ENCODE results near the gene NETO2.
"Not testable (repeated sequence)": the region's sequence is repeated elsewhere in the genome, so short reads cannot be mapped to it uniquely, and the experiment has no call there.

The NETO2 gene

GRCh38 chr16:47058295-47059086 is 85.3 kb downstream of the NETO2 start:
- H3K27me3 ChIP-seq (ENCODE audit: low read length) = no peaks in the 10 kb centered on the region
- H3K4me2 ChIP-seq (ENCODE audit: low read depth, low read length, poor library complexity, severe bottlenecking) = no peak overlapping the region
- H3F3A ChIP-seq (ENCODE audit: insufficient read depth) = no peaks in the 10 kb centered on the region
- no peaks in the 10 kb centered on the region for H4K20me1 ChIP-seq (ENCODE audit: low read depth, low read length)
- H2AFZ ChIP-seq (ENCODE audit: low read depth, low read length, severe bottlenecking) = no peak overlapping the region
- H3K9me3 ChIP-seq (ENCODE audit: insufficient read depth, low read length) = no peaks in the 10 kb centered on the region
- no peaks in the 10 kb centered on the region for H3K9me2 ChIP-seq (replicated peaks; ENCODE audit: insufficient read depth, low read length)
- no peaks in the 10 kb centered on the region for H3K36me3 ChIP-seq (ENCODE audit: low read length)
- no peaks in the 10 kb centered on the region for H3K79me2 ChIP-seq (ENCODE audit: insufficient read depth, low read length)
- H3K4me3 ChIP-seq (ENCODE audit: insufficient read depth, low read length, poor library complexity, severe bottlenecking) = no peak overlapping the region
- H3K27ac ChIP-seq (ENCODE audit: low read depth, low read length) = no peak overlapping the region
- no peak overlapping the region for H3K9ac ChIP-seq (ENCODE audit: low read length)
- no peak for TF ChIP-seq CTCF (IDR thresholded peaks at IDR 0.05; ENCODE audit: insufficient read depth, low read length, poor library complexity, severe bottlenecking)
- no peak for TF ChIP-seq EZH2phosphoT487 (conservative IDR thresholded peaks at IDR 0.05; ENCODE audit: low read length)

- Histone ChIP-seq H3K9me3 (ENCODE audit: insufficient read depth, low read length) (no peaks in the 10 kb centered on the region), H2AFZ (ENCODE audit: low read depth, low read length, severe bottlenecking) (no peak overlapping the region), H3K9me2 (replicated peaks; ENCODE audit: insufficient read depth, low read length) (no peaks in the 10 kb centered on the region), H3K27ac (ENCODE audit: low read depth, low read length) (no peak overlapping the region), H4K20me1 (ENCODE audit: low read depth, low read length) (no peaks in the 10 kb centered on the region), H3F3A (ENCODE audit: insufficient read depth) (no peaks in the 10 kb centered on the region), H3K27me3 (ENCODE audit: low read length) (no peaks in the 10 kb centered on the region), H3K36me3 (ENCODE audit: low read length) (no peaks in the 10 kb centered on the region), H3K79me2 (ENCODE audit: insufficient read depth, low read length) (no peaks in the 10 kb centered on the region), H3K9ac (ENCODE audit: low read length) (no peak overlapping the region), H3K4me2 (ENCODE audit: low read depth, low read length, poor library complexity, severe bottlenecking) (no peak overlapping the region), H3K4me3 (ENCODE audit: insufficient read depth, low read length, poor library complexity, severe bottlenecking) (no peak overlapping the region)
- TF ChIP-seq CTCF (IDR thresholded peaks at IDR 0.05; ENCODE audit: insufficient read depth, low read length, poor library complexity, severe bottlenecking) = no peak
- TF ChIP-seq EZH2phosphoT487 (conservative IDR thresholded peaks at IDR 0.05; ENCODE audit: low read length) = no peak
Observed at GRCh38 chr16:47057630-47057993, 86.1 kb downstream of the NETO2 start.

- H3K36me3 ChIP-seq (ENCODE audit: low read length) = no peaks in the 10 kb centered on the region
- H3K4me3 ChIP-seq (ENCODE audit: insufficient read depth, low read length, poor library complexity, severe bottlenecking) = no peak overlapping the region
- no peaks in the 10 kb centered on the region for H3F3A ChIP-seq (ENCODE audit: insufficient read depth)
- no peak for TF ChIP-seq EZH2phosphoT487 (conservative IDR thresholded peaks at IDR 0.05; ENCODE audit: low read length)
- H3K27me3 ChIP-seq (ENCODE audit: low read length) = no peaks in the 10 kb centered on the region
- no peaks in the 10 kb centered on the region for H3K9me2 ChIP-seq (replicated peaks; ENCODE audit: insufficient read depth, low read length)
- H3K27ac ChIP-seq (ENCODE audit: low read depth, low read length) = no peak overlapping the region
- no peak overlapping the region for H2AFZ ChIP-seq (ENCODE audit: low read depth, low read length, severe bottlenecking)
- H3K4me2 ChIP-seq (ENCODE audit: low read depth, low read length, poor library complexity, severe bottlenecking) = no peak overlapping the region
- H4K20me1 ChIP-seq (ENCODE audit: low read depth, low read length) = no peaks in the 10 kb centered on the region
- no peak overlapping the region for H3K9ac ChIP-seq (ENCODE audit: low read length)
- no peaks in the 10 kb centered on the region for H3K9me3 ChIP-seq (ENCODE audit: insufficient read depth, low read length)
- no peaks in the 10 kb centered on the region for H3K79me2 ChIP-seq (ENCODE audit: insufficient read depth, low read length)
Observed at GRCh38 chr16:47056688-47057629, 86.8 kb downstream of the NETO2 start.

GRCh38 chr16:47056061-47056460 is 87.7 kb downstream of the NETO2 start:
- H4K20me1 ChIP-seq (ENCODE audit: low read depth, low read length); H3K9me2 ChIP-seq (replicated peaks; ENCODE audit: insufficient read depth, low read length); H3F3A ChIP-seq (ENCODE audit: insufficient read depth); H3K36me3 ChIP-seq (ENCODE audit: low read length); H3K27ac ChIP-seq (ENCODE audit: low read depth, low read length); H2AFZ ChIP-seq (ENCODE audit: low read depth, low read length, severe bottlenecking); H3K9ac ChIP-seq (ENCODE audit: low read length); H3K79me2 ChIP-seq (ENCODE audit: insufficient read depth, low read length); H3K27me3 ChIP-seq (ENCODE audit: low read length); H3K4me2 ChIP-seq (ENCODE audit: low read depth, low read length, poor library complexity, severe bottlenecking); H3K4me3 ChIP-seq (ENCODE audit: insufficient read depth, low read length, poor library complexity, severe bottlenecking); H3K9me3 ChIP-seq (ENCODE audit: insufficient read depth, low read length): not testable (repeated sequence)
